Ishikawa (cell line): ENCODE results near the gene NDUFS1.

ENCODE experiments used
- CEBPB ChIP-seq: IDR thresholded peaks from 2 replicates; pipeline ENCODE4 v1.6.1; 2012
- CREB1 ChIP-seq: IDR thresholded peaks from 2 replicates; pipeline ENCODE4 v1.6.1; 2012; ENCODE audit warnings: low read depth
- EGR1 ChIP-seq: IDR thresholded peaks from 2 replicates; pipeline ENCODE4 v1.6.1; 2012
- EP300 ChIP-seq: IDR thresholded peaks from 2 replicates; pipeline ENCODE4 v1.6.1; 2012; ENCODE audit warnings: borderline replicate concordance
- FOXM1 ChIP-seq: IDR thresholded peaks from 2 replicates; pipeline ENCODE4 v1.6.1; 2012; ENCODE audit warnings: low read depth, borderline replicate concordance
- MAX ChIP-seq: IDR thresholded peaks from 2 replicates; pipeline ENCODE4 v1.6.1; 2012
- NFIC ChIP-seq: IDR thresholded peaks from 2 replicates; pipeline ENCODE4 v1.6.1; 2012
- RAD21 ChIP-seq: IDR thresholded peaks from 2 replicates; pipeline ENCODE4 v1.6.1; 2012; ENCODE audit warnings: low read depth
- REST ChIP-seq: IDR thresholded peaks from 2 replicates; pipeline ENCODE4 v1.6.1; 2012; ENCODE audit warnings: low read depth, mild to moderate bottlenecking
- TAF1 ChIP-seq: IDR thresholded peaks from 2 replicates; pipeline ENCODE4 v1.6.1; 2012; ENCODE audit warnings: low read depth, mild to moderate bottlenecking
- TCF12 ChIP-seq: IDR thresholded peaks from 2 replicates; pipeline ENCODE4 v1.6.1; 2012; ENCODE audit warnings: low read depth
- TEAD4 ChIP-seq: IDR thresholded peaks from 2 replicates; pipeline ENCODE4 v1.6.1; 2012
- USF1 ChIP-seq: IDR thresholded peaks from 2 replicates; pipeline ENCODE4 v1.6.1; 2012
- YY1 ChIP-seq: IDR thresholded peaks from 2 replicates; pipeline ENCODE4 v1.6.1; 2012; ENCODE audit warnings: low read depth
- ZBTB7A ChIP-seq: IDR thresholded peaks from 2 replicates; pipeline ENCODE4 v1.6.1; 2012; ENCODE audit warnings: low read depth

Gene NDUFS1

GRCh38 chr2:206159346-206160124 lies at the start of gene NDUFS1, which contains the start of gene EEF1B2:
NDUFS1 (minus strand) TSS chr2:206159444; CDS start chr2:206153678, 5,766 bp downstream.
EEF1B2 (plus strand) TSS chr2:206159895; CDS start chr2:206159980, 85 bp downstream.
- peak; percentile 17; the same call in 1 of the 2 replicates for TF ChIP-seq FOXM1
- TF ChIP-seq REST = no peak
- TF ChIP-seq USF1 = peak; percentile 83
- TF ChIP-seq RAD21 = no peak
- TF ChIP-seq TCF12 = no peak
- peak; percentile 67 for TF ChIP-seq TAF1
- TF ChIP-seq MAX = peak; percentile 96
- no peak for TF ChIP-seq TEAD4
- no peak for TF ChIP-seq CEBPB
- peak; percentile 91 for TF ChIP-seq YY1
- TF ChIP-seq ZBTB7A = no peak; the same call in 1 of the 2 replicates
- TF ChIP-seq EGR1 = no peak; the same call in 1 of the 2 replicates
- no peak for TF ChIP-seq EP300
- TF ChIP-seq CREB1 = peak; percentile 71
- no peak for TF ChIP-seq NFIC

GRCh38 chr2:206208900-206209299 lies 49.7 kb upstream of the NDUFS1 start:
- TF ChIP-seq CREB1 (no peak), ZBTB7A (no peak), FOXM1 (no peak), USF1 (no peak), REST (no peak), TAF1 (no peak), TCF12 (no peak), YY1 (no peak), EP300 (no peak), NFIC (no peak), CEBPB (no peak), MAX (no peak), EGR1 (no peak), TEAD4 (no peak), RAD21 (no peak)

GRCh38 chr2:206204710-206205109 lies 45.5 kb upstream of the NDUFS1 start:
- TF ChIP-seq YY1 (no peak), RAD21 (no peak), CEBPB (no peak), EGR1 (no peak), TAF1 (no peak), REST (no peak), ZBTB7A (no peak), TCF12 (no peak), USF1 (no peak), EP300 (no peak), MAX (no peak), TEAD4 (no peak), FOXM1 (no peak), CREB1 (no peak), NFIC (no peak)
